KOPT-K1 (cell line): ENCODE results near the gene TEX14.
A peak's percentile ranks its signal among the peaks of the same experiment; 100 is the strongest.

Experiments used
- H3K27ac ChIP-seq: fragments of 200-600 bp; sonication (generic); 2 replicates; pipeline ENCODE4 v1.5.1; 2016; ENCODE audit warnings: antibody characterized with exemption, mild to moderate bottlenecking, low read depth, low read length; ENCODE audit not compliant: poor library complexity, severe bottlenecking
- H3K36me3 ChIP-seq: fragments of 200-600 bp; sonication (generic); 2 replicates; pipeline ENCODE4 v1.5.1; 2017; ENCODE audit warnings: antibody characterized with exemption, mild to moderate bottlenecking, low read length, moderate library complexity; ENCODE audit not compliant: insufficient read depth
- H3K9me3 ChIP-seq: fragments of 200-600 bp; sonication (generic); 2 replicates; pipeline ENCODE4 v1.5.1; 2017; ENCODE audit warnings: antibody characterized with exemption, low read length, mild to moderate bottlenecking; ENCODE audit not compliant: insufficient read depth, poor library complexity, severe bottlenecking

TEX14 gene, protein sequence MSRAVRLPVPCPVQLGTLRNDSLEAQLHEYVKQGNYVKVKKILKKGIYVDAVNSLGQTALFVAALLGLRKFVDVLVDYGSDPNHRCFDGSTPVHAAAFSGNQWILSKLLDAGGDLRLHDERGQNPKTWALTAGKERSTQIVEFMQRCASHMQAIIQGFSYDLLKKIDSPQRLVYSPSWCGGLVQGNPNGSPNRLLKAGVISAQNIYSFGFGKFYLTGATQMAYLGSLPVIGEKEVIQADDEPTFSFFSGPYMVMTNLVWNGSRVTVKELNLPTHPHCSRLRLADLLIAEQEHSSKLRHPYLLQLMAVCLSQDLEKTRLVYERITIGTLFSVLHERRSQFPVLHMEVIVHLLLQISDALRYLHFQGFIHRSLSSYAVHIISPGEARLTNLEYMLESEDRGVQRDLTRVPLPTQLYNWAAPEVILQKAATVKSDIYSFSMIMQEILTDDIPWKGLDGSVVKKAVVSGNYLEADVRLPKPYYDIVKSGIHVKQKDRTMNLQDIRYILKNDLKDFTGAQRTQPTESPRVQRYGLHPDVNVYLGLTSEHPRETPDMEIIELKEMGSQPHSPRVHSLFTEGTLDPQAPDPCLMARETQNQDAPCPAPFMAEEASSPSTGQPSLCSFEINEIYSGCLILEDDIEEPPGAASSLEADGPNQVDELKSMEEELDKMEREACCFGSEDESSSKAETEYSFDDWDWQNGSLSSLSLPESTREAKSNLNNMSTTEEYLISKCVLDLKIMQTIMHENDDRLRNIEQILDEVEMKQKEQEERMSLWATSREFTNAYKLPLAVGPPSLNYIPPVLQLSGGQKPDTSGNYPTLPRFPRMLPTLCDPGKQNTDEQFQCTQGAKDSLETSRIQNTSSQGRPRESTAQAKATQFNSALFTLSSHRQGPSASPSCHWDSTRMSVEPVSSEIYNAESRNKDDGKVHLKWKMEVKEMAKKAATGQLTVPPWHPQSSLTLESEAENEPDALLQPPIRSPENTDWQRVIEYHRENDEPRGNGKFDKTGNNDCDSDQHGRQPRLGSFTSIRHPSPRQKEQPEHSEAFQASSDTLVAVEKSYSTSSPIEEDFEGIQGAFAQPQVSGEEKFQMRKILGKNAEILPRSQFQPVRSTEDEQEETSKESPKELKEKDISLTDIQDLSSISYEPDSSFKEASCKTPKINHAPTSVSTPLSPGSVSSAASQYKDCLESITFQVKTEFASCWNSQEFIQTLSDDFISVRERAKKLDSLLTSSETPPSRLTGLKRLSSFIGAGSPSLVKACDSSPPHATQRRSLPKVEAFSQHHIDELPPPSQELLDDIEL (N-terminal part only)

DNA sequence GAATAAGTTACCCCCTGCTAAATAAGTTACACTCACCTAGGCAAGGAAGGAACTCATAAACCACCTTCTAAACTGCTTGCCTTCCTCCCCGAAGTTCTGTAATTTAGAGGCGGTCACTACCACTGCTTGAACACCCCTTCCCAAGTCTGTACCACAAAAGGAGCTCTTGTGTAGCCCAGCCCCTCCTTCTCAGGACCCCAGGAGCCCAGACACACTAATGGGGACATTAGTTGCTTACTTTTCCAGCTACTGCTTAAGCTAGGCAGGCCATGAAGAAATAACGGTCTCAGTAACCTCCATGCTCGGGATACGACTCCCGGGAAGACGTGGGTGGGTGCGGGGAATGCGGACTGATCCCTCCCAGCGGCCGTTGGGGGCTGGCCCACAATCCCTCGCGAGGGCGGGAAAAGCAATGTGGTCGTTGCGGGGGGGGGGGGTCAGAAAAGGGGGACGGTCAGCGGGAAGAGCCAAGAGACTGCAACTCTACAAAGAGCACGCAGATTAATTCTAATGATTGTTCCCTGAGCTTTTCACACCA lies at the start of gene TEX14:
TEX14 (minus strand) TSS at position 345 of the 538 bp plus-strand sequence. CDS start 40,044 bp downstream, outside the sequence.
- Histone ChIP-seq H3K27ac (peak within 1 kb of the TSS; percentile 83), H3K36me3 (peaks cover 32% of the 10 kb centered on the region), H3K9me3 (peaks cover 5% of the 10 kb centered on the region)

DNA sequence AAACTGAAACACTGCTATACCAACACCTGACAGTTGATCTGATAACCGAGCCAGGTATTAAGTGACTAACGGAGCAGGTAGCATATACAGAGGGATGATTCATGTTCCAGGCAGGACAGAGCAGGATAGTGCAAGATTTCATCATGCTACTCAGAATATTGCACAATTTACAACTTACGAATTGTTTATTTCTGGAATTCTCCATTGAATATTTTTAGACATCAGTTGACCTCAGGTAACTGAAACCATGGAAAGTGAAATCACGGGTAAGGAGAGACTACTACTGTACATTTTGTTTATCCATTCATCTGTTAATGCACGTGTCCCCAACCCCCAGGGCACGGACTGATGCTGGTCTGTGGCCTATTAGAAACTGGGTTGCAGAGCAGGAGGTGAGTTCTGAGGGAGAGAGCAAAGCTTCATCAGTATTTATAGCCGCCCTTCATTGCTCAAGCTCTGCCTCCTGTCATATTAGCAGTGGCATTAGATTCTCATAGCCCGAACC lies 49.3 kb upstream of the TEX14 start:
- H3K9me3 ChIP-seq = no peaks in the 10 kb centered on the region
- H3K36me3 ChIP-seq = 0 out of 2 replicates have a peak, but pooled peaks cover 3% of the 10 kb centered on the region
- no peak overlapping the region for H3K27ac ChIP-seq

DNA sequence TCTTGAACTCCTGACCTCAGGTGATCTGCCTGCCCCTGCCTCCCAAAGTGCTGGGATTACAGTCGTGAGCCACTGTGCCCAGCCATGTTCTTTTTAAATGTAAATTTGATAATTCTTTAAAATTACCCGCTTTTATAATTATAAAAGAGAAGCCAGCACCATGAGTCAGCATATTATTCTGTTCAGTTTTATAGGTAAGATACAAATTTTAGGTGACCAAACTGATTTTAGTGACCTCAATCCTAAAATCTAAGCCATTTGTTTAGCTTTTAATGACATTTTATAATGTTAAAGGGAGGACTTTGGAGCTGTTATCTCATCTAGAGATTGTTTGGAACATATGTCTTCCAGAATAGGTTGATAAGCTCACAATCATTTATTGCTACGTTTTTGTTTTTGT lies 43.0 kb upstream of the TEX14 start:
- peaks cover 64% of the 10 kb centered on the region for H3K36me3 ChIP-seq
- H3K9me3 ChIP-seq = no peaks in the 10 kb centered on the region
- H3K27ac ChIP-seq = no peak overlapping the region

DNA sequence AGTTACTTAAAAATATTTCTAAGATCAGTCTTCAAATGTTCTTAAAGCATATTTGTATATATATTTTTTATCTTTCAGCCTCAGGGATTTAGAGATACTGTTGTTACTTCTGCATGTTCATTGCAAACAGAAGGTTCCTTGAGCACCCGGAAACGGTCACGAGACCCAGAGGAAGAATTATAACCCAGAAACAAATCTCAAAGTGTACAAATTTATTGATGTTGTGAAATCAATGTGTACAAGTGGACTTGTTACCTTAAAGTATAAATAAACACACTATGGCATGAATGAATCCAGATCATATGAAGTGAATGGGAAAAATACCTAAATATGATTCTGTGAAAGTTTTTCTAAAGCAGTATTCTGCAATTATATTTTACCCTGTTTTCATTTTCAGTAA lies 42.2 kb upstream of the TEX14 start:
- Histone ChIP-seq H3K36me3 (peaks cover 71% of the 10 kb centered on the region), H3K9me3 (no peaks in the 10 kb centered on the region), H3K27ac (no peak overlapping the region)

DNA sequence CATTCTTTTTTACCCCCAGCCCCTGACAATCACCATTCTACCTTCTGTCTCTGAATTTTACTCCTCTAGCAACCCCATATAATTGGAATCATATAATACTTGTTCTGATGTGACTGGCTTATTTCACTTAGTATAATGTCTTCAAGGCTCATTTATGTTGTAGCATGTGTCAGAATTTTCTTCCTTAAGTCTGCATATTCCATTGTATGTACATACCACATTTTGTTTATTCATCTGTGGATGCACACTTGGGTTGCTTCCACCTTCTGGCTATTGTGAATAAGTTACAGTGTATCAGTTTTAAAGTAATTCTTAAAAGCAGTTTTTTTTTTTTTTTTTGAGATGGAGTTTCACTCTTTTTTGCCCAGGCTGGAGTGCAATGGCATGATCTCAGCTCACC lies 39.1 kb upstream of the TEX14 start:
- Histone ChIP-seq H3K9me3 (no peaks in the 10 kb centered on the region), H3K27ac (no peak overlapping the region), H3K36me3 (peaks cover 88% of the 10 kb centered on the region)

DNA sequence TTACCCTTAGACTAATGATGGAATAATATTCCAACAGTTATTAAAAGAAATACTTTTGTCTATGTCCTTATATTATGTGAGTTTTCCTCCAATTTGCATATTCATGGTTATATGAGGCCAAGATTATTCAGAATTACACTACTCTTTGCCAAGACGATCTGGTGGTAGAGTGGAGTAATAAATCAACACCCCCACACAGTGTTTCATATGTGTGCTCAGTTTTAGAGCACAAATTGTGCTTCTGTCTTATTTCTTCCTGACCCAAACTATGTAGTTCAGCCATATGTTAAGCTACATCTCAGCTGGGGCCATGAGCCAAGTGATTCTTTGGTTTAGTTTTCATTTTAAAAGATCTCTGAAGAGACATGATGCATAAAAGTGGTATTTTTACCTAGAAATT lies 37.0 kb upstream of the TEX14 start:
- Histone ChIP-seq H3K27ac (no peak overlapping the region), H3K9me3 (no peaks in the 10 kb centered on the region), H3K36me3 (peaks cover 88% of the 10 kb centered on the region)

DNA sequence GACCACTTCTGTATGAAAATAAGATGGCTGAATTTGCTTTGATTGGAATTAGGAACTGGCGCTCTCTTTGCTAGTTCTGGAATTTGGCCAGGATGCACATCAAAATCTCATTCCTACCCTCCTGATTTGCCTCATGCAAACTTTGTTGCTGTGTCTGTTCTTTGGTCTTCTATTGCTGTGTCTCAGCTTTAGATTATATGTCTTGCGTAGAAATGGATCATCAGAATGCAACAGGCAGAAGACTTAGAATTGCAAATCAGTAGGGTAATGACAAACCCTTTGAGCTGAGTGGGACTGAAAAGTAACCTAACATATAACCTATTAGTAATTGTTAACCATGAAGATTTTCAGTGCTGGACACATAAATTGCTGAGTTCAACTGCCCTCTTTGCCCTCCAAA lies 30.9 kb upstream of the TEX14 start:
- no peaks in the 10 kb centered on the region for H3K9me3 ChIP-seq
- peaks cover 93% of the 10 kb centered on the region for H3K36me3 ChIP-seq
- no peak overlapping the region for H3K27ac ChIP-seq

DNA sequence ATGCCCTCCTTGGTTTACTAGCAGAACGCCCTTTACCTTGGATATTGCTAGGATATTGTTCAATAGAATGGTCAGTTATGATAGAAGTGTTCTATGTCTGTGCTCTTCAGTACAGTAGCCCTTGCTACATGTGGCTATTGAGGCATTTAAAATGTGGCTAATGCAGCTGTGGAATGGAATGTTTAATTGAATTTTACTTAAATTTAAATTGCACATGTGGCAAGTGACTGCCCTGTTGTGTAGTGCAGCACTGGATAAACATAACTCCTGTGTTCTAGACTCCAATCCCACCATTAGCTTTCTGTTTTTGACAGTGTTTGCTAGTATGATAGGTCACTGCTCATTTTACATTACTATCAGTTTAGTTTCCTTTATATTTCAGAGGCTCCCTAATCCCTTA lies 30.4 kb upstream of the TEX14 start:
- Histone ChIP-seq H3K36me3 (peaks cover 93% of the 10 kb centered on the region), H3K9me3 (no peaks in the 10 kb centered on the region), H3K27ac (no peak overlapping the region)

DNA sequence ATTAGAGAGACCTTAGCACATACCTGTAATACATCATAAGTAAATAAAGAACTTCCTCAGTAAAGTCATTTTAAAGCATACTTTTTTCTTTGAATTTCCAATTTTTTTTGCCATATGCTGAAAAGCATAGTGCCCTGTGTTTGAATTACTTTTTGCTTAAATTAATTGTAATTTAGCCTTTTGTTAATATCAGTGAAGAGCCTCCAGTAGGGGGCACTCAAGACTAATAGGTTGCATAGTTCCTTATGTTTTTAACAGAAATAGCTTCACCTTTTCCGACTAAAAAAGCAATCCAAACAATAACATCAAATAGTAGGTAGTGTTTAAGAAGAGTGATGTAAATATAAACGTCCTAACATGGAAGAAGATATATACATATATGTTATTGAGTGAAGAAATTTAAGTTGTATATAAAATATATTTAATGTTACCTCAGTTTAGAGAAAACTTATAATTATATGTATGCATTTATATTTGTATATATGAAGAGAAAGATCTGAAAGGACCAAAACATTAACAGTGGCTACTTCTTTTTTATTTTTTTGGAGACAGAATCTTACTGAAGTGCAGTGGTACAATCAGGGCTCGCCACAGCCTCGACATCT lies 19.2 kb upstream of the TEX14 start:
- peaks cover 100% of the 10 kb centered on the region for H3K36me3 ChIP-seq
- no peaks in the 10 kb centered on the region for H3K9me3 ChIP-seq
- H3K27ac ChIP-seq = no peak overlapping the region

DNA sequence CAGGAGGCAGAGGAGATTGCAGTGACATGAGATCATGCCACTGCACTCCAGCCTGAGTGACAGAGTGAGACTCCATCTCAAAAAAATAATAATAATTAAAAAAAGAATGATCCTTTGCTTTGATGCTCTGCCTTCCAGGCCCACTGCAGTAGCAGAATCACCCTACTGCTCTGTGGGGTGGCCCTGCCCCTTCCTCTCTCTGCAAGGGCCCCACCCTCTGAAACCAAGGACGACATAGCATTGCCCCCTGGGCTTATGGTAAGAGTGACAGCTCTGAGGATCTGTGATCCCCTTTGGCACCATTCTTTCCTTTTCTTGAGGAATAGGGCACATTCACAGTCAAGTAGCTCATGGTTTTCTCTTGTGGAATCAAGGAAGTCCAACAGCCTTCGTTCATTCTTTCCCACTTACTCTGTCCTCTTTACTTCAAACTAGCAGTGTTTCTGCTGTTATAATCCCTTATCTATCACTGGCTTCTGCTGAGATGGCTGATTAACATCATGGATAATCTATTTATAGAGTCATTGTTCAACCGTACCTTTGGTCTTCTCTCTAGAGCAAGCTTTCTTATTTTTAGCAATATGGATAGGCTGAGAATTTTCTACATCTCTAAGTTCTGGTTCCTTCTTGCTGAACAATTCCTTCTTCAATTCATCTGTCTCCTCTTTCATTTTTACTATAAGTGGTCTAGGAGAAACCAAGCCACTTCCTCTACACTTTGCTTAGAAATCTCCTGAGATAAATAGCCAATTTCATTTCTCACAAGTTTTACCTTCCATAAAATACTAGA lies 14.7 kb upstream of the TEX14 start:
- peaks cover 100% of the 10 kb centered on the region for H3K36me3 ChIP-seq
- no peak overlapping the region for H3K27ac ChIP-seq

DNA sequence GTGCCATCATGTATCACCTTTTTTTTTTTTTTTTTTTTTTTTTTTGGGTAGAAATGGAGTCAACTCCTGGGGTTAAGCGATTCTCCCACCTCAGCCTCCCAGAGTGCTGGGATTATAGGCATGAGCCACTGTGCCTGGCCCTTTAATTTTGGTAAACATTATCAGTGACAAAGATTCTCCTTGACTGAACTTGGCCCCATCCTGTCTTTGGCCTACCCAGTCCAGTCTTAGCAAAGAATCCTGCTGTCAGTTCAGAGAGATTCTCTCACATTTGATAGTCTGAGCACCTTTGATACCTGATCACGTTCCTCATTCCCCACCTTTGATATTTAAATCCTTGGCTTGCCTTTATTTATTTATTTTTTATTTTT lies 12.1 kb upstream of the TEX14 start:
- H3K36me3 ChIP-seq = peaks cover 99% of the 10 kb centered on the region
- no peaks in the 10 kb centered on the region for H3K9me3 ChIP-seq
- H3K27ac ChIP-seq = no peak overlapping the region

More for the DNA sequence above, 14.7 kb upstream of the TEX14 start:
- no peaks in the 10 kb centered on the region for H3K9me3 ChIP-seq

DNA sequence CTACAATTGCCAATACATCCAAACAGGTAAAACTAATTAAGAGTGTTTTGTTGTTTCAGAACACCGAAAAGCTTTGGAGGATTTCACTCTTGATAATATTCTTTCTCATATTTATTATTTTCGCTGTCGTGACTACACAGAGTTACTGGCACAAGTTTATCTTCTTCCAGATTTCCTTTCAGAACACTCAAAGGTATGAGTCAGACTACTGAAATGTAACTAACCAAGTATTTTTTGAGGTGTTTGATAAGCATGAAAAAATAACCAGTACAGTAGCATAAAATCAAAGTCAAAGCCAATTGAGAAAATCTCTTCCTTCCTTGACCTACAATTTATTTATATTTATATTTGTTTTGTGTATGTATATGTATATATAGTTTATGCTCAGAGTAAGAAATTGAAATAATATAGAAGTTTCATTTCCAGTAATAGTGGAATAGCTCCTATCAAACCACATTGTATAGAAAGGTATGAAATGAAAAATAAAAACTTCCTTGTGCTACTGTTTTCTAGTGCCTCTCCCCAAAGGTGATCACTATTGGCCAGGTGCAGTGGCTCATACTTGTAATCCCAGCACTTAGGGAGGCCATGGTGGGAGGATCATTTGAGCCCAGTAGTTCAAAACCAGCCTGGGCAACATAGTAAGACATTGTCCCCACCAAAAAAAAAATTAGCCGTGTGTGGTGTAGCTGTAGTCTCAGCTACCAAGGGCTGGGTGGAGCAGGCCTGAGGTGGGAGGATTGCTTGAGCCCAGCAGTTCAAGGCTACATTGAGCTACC lies 11.5 kb upstream of the TEX14 start:
- Histone ChIP-seq H3K9me3 (no peaks in the 10 kb centered on the region), H3K36me3 (peaks cover 98% of the 10 kb centered on the region), H3K27ac (no peak overlapping the region)

DNA sequence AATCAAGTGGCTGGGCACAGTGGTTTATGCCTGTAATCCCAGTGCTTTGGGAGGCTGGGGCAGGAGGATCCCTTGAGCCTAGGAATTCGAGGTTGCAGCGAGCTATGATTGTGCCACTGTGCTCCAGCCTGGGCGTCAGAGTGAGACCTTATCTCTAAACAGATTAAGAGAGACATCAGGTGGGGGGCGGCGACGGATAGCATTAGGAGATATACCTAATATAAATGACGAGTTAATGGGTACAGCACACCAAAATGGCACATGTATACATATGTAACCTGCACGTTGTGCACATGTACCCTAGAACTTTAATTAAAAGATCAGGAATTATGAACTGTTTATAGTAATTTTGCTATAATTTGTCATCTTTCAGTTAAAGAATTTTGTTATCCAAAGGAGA lies 10.9 kb upstream of the TEX14 start:
- Histone ChIP-seq H3K27ac (no peak overlapping the region), H3K36me3 (peaks cover 93% of the 10 kb centered on the region)

More for the DNA sequence above, 10.9 kb upstream of the TEX14 start:
- no peaks in the 10 kb centered on the region for H3K9me3 ChIP-seq
